DMS 273 (cell line): ENCODE results near the gene KLHL28.

Experiments used
- DNase-seq: peaks from one replicate; lab custom pipeline; 2025; ENCODE audit not compliant: unreplicated experiment; lab: John Stamatoyannopoulos, UW

Gene KLHL28

DNA sequence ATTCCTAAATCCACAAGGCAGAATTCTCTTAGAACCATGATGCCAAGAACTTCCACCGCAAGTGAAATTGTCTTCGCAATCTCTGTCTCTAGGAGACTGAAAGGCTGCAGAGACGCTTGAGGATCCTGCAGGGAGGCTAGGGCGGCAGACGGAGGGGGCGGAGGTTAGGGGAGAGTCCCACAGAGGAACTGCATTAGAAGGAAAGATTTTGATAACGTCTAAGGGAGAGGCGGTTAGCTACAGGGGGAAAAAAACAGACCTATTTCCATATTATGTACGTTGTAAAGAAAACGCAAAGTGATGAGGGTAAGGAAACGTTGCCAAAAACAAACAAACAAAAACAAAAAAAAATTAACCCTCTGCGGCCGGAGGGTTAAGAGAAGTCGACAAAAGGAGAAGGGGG lies 595 bp downstream of the KLHL28 start:
- DNase-seq: peak; percentile 91

DNA sequence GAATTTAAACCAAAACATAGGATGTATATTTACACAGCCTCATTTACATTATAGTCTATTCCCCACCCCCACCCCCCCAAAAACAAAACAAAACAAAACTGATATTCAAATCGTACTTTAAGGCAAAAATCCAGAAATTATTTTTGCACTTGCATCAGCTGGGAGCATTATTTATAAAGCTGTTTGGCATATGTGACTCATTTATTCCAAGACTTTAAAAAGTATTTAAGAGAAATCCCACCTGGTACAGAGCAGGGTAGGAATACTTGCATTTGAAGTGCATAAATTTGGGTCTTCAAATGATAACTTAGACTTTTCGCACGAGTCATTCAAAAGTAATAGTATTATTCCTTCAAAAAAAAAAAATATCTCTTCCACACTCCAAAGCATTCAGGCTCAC lies 1.1 kb downstream of the KLHL28 start:
- DNase-seq: no peak

DNA sequence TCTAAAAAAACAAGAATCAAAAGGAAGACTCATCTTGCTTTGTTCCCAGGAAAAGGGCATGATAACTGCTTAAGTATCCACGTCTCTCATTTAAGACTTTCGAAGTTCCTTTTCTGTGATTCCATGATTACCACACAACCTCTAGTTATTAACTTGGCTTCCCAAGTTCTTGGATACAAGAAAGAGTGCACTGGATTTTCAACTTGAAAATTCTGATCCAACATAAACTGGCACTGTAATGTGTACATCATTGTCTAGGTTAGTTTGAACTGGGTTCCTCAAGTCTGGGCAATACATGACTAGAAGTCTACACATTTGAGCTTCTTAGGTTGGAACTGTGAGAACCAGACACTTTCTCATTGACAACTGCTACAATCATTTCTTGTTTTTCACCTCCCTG lies 1.6 kb downstream of the KLHL28 start:
- peak; percentile 31 for DNase-seq

DNA sequence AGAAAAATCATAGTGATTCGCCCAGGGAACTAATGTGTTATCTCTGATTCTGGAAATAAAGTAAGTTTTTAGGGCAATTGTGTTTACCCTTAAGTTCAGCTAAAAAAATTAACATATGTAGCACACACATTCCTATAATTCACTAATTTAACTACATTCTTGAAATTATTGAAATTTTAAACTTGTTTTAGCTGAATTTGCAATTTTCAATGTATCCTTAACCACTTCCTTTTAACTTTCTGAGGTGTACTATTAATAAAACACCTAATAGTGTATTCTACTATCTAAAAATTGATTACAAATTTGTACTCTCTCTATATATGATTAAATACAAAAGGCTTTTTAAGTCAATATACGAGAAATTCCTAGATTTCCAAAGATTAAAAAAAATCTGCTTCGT lies 2.2 kb downstream of the KLHL28 start:
- DNase-seq: no peak

DNA sequence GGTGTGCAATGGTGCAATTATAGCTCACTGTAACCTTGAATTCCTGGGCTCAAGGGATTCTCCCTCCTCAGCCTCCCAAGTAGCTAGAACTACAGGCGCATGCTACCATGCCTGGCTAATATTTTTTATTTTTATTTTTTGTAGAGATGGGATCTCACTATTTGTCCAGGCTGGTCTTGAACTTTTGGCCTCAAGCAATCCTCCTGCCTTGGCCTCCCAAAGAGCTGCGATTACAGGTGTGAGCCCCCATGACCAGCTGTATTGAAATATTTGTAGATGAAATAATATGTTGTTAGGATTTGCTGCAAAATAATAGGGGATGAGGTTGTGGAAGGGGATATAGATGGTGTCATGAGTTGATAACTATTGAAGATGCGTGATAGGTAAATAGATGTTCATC lies 4.9 kb downstream of the KLHL28 start:
- no peak for DNase-seq

DNA sequence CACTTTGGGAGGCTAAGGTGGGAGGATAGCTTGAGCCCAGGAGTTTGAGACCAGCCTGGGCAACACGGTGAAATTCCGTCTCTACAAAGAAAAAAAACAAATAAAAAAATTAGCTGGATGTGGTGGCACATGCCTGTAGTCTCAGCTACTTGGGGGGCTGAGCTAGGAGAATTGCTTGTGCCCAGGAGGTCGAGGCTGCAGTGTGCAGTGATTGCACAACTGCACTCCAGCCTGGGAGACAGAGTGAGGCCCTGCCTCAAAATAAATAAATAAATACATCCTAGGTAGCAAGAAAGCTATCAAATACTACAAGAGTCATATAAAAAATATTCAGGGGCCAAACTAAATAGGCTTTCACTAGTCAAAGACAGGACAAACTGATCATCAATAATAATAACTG lies 6.2 kb downstream of the KLHL28 start:
- DNase-seq: no peak

DNA sequence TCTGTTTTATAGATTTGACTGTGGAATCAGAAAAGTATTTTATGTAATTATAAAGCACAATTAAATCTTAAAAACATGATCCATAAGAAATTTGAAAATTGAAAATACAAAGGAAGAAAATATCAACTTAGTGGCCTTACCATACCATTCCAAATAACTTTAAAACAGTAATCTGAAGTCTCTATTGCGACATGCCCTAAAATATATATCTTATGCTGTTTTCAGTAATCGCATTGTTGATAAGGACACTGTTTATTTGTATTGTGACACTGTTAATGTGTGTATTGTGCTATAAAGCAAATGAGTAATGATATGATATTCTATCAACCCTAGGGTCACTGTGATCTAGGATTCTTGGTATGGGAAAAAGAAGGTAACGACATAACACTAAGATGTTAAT lies 7.0 kb downstream of the KLHL28 start:
- DNase-seq: no peak

DNA sequence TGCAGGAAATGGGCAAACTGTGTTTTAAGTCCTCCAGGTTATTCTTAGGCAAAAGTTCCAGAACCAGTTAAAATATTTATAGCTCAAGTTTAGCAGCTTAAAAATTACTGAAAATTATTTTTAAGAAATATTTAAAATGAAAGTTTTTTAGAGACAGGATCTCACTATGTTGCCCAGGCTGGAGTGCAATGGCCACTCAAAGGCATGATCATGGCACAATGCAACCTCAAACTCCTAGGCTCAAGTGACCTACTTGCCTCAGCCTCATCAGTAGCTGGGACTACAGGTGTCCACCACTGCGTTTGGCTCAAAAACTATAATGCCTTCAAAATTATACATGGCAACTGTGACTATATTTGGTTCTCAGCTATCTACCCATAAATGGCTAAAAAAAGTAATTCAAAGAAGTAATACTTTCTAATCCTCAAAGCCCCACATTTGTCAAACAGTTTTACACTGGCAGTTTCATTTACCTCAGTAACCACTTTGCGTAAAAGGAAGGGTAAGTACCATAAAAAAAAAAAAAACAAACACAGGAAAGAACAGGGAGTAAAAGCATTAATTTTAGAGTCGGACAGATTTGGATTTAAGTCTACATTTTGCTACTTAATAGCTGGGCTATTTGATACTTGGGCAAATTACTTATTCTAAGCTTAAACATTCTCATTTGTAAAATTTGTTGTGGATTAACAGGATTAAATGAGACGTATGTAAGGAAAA lies 9.2 kb downstream of the KLHL28 start:
- DNase-seq: no peak

DNA sequence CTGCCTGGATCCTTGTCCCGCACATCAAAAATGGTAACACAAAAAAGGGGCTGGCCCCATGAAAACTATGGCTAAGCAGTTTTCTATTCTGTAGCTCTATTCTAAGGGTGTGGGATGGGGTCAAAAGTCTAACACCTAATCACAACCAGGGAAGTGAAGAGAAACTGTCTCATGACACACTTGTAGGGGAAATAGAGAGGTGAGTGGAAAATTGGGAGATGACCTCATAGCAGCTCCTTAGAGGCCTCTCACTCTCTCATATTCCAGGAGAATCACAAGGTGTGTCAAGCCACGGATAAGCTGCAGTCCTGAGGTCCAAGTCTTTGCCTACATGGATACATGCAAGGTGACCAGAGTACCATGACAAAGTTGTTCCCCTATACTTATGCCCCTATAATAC lies 10.7 kb downstream of the KLHL28 start:
- no peak for DNase-seq

DNA sequence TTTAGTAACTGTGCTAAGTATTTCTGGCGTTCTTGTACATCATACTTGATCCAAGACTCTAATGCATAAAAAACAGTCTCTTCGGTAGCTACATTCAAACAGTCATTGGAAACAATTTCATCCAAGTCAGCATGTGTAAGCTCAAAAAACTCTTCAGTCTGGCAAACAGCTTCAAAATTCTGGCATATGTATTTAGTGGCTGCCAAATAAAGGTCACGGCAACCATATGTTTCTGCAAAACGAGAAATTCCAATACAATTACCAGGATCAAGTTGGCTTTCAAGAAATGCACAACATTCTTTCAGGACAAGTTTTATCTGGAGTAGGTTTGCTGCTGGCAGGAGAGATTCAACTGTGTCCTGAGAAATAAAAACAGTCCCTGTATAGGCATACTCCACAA lies 16.5 kb downstream of the KLHL28 start:
- no peak for DNase-seq

DNA sequence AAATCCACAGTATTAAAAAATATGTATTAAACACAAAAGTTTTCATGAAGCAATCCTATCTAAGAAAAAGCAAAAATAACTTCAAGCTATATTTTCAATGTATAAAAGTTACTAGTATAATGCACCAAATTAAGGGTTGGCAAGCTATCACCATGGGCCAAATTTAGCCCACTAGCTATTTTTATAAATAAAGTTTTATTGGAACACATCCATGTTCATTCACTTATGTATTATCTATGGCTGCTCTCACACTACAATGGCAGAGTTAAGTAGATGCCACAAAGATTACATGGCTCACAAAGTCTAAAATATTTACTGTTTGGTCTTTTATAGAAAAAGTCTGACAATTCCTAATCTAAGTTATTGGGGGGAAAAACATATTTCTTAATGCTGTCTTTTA lies 17.6 kb downstream of the KLHL28 start:
- no peak for DNase-seq

DNA sequence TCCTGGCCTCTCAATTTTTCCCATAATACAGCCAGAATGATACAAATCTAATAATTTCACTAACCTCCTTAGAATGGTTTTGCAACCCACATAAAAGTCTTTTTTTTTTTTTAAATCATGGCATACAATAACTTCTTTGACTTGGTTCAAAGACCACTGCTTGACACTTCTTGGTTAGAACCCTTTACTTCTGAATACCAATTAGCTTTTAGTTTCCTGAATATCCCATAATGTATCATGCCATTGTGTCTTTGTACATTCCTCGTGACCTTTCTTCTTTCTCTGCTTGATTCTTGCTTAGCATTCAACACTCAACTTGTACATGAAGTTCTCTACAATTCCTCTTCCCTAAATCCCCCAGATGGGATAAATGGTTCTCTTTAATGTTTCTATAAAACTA lies 19.3 kb downstream of the KLHL28 start:
- no peak for DNase-seq

DNA sequence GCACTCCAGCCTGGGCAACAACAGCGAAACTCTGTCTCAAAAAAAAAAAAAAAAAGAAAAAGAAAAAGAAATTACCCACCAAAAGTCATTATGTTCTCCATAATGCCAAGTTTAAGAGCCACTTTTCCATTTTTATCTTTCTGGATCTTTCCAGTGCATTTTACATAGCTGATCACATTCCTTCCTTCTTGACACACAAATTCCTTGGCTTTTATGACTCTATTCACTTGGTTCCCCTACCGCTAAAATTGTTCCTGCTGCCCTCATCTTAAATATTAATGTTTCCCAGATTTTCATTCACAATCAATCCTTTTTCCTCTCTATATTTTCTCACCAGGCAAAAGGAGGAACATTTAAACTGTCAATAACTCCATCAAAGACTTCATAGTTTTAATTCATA lies 20.2 kb downstream of the KLHL28 start:
- no peak for DNase-seq

DNA sequence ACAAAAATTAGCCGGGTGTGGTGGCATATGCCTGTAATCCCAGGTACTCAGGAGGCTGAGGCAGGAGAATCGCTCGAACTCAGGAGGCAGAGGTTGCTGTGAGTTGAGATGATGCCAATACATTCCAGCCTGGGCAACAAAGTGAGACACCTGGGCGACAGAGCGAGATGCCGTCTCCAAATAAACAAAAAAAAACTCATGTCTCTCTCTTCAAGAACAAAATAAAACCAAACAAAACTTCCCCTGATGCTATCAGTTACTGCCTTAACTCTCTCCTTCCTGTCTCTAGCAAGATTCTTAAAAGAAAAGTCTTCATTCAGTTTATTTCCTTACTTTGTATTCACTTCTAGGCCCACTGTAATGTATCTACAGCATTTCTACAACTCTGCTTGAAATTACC lies 20.8 kb downstream of the KLHL28 start:
- DNase-seq: no peak

DNA sequence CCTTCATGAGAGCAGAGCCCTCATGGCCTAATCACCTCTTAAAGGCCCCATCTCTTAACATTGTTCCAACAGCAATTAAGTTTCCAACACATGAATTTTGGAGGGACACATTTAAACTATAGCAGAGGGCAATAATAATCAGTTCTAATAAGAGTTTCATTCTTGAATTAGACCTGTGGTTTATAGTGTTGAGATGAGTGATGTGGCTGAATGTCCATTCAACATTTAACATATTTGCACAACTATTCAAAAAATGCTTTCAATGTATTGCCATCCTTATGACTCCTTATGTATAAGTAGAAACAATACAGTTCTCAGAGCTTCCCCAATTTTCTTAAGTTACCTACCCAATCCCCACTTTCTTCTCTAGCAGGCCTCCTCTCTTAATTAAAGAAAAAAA lies 21.5 kb downstream of the KLHL28 start:
- no peak for DNase-seq

DNA sequence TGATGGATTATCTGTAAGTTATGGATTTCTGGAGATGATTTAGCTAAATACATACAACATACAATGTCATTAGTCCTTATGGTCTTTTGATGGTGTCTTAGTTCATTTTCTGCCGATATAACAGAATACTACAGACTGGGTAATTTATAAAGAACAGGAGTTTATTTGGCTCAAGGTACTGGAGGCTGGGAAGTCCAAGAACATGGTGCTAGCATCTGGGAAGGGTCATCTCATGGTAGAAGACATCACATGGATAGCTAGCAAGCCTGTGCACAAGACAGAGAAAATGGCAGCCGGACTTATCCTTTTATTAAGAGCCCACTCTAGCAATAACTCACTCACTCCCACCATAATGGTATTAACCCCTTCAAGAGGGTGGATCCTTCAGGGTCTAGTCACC lies 24.2 kb downstream of the KLHL28 start:
- DNase-seq: no peak

DNA sequence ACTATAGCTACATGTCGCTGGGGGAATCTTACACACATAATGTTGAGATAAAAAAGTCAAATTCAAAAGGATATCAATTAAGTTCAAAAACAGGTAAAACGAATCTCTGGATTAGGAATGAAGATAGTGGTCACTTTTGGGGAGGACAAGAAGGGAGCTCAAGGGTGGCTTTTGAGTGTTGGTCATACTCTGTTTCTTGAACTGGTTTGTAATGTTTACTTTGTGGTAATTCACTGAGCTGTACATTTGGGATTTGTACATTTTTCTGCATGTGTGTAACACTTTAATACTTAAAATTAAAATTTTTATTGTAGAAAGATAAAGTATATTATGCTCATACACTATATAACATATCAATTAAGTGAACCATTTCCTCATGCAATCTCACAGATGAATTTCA lies 26.6 kb downstream of the KLHL28 start:
- DNase-seq: no peak

DNA sequence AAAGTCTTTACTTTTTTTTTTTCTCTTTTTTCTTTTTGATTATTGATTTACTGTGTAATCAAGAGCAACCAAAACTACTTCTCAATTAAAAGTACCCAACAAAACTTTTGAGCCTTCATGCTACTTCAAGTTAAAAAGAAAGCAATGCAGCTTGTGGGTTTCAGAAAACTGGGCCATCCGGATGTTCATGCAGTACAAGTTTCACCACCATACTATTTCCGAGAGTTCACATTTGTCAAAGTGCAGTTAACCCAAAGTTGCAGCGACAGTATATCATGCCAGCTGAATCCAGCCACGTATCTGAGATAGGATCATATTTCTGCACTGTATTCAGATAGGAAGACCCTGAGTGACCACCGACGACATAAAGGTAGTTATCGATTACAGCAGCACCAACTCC lies 33.0 kb downstream of the KLHL28 start:
- no peak for DNase-seq

DNA sequence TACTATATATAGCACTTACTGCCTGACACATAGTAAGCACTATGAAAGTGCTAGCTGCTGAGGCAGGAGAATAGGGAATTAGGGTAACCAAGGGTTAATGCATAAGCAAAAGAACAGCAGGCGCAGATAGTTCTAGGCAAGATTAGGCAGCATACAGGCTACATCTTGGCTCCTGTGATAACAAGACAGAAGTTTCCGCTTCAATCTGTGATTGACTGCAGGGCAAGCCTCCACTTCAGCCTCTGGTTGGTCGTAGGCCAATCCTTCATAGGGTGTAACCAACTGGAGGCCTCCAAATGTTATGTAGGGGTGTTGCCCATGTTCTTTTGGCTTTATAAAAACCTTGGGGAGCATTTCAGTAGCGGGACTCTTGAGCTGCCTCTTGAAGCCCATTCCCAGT lies 46.9 kb downstream of the KLHL28 start:
- peak; percentile 27 for DNase-seq

DNA sequence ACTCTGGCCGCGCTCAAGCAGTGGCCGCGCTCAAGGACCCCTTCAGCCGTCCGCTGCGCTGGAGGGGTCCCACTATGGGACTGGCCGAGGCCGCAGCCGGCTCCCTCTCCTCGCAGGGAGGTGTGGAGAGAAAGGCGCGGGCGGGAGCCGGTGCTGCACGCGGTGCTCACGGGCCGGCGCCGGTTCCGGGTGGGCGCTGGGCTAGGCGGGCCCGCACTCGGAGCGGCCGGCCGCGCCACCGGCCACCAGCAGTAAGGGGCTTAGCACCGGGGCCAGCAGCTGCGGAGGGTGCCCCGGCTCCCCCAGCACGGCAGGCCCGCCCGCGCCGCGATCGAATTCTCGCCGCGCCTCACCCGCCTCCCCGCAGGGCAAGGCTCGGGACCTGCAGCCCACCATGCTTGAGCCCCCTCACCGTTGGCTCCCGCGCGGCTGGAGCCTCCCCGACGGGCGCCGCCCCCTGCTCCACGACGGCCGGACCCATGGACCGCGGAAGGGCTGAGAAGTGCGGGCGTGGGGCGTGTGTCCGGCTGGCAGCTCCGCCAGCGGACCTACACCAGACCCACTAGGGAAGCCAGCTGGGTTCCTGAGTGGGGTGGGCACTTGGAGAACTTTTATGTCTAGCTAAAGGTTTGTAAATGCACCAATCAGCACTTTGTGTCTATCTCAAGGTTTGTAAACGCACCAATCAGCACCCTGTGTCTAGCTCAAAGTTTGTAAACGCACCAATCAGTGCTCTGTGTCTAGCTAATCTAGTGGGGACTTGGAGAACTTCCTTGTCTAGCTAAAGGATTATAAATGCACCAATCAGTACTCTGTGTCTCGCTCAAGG lies 49.5 kb downstream of the KLHL28 start:
- DNase-seq: peak; percentile 4

DNA sequence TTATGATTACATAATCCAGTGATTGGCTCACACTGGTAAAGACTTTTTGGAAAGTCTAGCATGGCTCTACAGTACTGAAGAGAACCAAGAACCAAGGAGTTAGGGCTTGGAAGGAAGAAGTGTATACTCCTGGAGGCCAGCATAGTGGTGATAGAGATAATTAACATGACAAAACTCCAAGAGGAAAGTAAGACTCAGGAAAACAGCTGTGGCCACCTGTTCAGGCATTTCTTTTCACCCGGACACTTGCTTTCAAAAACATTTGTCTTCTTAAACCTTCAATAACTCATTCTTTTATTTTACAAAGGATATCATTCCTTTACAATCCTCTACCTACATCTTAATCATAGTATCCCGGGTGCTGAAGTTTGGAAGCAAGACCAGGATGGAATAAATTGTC lies 50.9 kb downstream of the KLHL28 start:
- DNase-seq: no peak

DNA sequence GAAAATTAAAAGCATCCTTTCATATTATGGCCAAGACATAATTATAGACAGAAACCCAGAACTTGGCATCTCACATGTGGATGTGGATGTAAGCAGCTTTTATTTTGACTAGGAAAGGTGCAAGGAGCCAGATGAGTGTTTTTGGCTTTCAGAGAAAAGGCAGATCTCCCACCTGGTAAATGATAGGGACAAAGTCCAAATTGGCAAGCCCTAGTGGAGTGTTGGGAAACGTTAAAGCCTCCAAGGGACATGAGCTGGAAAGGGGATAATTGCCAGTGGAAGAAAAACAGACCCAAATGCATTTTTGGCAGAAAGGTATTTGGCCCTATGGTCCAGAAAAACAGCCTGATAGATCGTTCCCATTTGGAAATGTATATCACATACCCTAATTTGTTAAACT lies 60.1 kb downstream of the KLHL28 start:
- no peak for DNase-seq

DNA sequence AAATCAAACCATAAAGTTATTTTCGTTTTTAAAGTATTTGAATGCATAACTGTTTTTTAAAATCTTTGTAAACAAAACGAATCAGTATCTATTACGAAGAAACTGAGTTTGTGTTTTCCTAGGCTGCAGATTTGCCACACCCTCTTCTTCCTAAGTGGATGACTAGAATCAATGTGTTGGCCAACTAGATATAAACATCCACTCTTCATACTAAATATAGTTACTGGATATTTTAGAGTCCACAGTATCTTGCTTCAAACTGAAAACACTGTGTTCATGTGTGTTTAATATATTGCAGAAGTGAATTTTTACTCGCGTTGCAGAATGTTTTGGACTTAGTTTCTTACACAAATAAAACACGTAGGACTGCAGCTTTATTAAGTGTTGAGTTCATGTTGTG lies 63.2 kb downstream of the KLHL28 start:
- DNase-seq: peak; percentile 12
